Inferior parietal cortex (tissue), 1 donor: ENCODE data around the gene MYH11.
"Not testable (repeated sequence)": the region's sequence is repeated elsewhere in the genome, so short reads cannot be mapped to it uniquely, and the experiment has no call there.

Experiments
- DNase-seq: peaks from one replicate; pipeline ENCODE4 v3.0.0-alpha.2; 2016; ENCODE audit errors: extremely low spot score

The MYH11 gene

GRCh38 chr16:15876503-15876902 is 19.7 kb upstream of the MYH11 start:
- no peak for DNase-seq

DNA sequence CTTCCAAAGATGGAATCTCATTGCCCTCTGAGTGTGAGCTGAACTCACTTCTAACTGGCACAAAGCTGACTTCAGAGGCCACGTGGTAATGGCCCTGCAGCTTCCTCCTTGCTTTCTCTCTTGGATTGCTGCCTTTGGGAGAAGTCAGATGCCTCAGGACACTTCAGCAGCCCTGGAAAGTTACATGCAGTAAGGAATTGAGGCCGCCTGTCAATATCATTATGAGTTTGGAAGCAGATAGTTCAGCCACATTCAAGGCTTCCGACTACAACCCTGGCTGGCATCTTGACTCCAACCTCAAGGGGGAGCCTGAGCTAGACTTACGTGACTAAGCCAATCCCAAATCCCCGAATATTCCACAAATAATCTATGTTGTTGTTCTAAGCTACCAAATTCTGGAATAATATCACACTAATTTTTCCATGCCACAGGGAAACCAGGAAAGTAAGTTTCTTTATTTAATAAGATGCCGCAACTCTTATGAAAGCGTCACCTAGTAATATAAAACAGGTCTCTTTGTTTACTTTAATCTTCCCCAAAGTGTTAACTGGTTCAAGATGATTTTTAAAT is 18.0 kb upstream of the MYH11 start:
- peak; percentile 64 for DNase-seq

- no peak for DNase-seq
These were observed 16.9 kb upstream of the MYH11 start for GRCh38 chr16:15873737-15874136.

DNA sequence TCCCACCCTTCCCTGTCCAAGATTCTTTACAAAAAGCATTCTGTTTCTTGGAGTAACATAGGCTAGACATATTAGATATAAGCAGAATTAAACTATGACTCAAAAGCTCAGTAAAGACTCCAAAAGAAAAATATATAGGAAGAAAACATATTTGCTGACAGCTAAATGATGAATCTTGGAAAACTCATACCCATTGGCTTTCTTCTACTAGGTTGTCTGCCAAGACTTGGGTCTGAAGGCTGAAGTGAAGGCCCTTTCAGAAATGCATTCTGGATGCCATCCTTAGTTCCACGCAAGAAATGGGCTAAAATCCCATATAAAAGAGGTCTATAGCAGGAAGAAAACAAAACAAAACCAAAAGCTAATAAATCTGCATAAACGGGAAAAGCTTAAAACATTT is 16.5 kb upstream of the MYH11 start:
- DNase-seq = no peak

DNA sequence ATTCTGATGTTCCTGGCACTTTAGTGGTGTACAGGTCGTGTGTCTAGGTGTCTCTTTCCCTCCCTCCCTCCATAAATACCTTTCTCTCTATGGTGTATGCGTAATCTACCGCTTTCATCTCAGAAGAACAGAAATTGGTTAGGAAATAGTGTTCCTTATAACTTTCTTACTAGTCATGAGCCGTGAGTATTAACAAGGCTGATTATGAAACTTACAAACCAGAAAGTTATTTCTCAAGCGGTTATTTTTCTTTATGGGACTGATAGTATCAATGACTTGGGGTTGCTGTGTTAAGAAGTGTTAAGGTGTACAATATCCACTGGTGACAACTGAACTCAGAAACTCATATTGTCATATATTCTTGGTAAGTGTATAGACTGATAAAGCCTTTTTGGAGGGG is 13.2 kb upstream of the MYH11 start:
- DNase-seq = no peak

- DNase-seq = no peak
These were observed 9.6 kb upstream of the MYH11 start for GRCh38 chr16:15866451-15866850.

DNA sequence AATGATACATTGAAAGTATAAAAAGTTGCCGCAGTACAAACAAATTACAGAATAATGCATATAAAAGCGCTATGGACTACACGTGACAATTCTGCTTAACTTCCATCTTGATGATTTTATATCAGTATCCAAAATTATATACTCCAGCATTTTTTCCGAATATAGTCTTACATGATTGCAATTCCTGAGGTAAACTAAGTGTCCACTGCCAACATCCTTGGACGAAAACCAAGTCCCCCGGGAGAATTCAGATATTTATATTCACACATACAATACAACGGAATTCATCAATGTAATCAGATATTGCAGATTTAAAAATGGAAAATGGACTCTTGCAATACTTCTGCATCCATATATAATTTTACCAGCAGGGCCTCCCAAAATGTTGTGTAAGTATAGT is 8.9 kb upstream of the MYH11 start:
- no peak for DNase-seq

GRCh38 chr16:15864939-15865338 is 8.1 kb upstream of the MYH11 start:
- no peak for DNase-seq

- DNase-seq = no peak
These were observed 5.2 kb upstream of the MYH11 start for GRCh38 chr16:15861996-15862395.

GRCh38 chr16:15858921-15859668 is 2.3 kb upstream of the MYH11 start:
- DNase-seq = no peak

GRCh38 chr16:15857724-15858560 is 1.1 kb upstream of the MYH11 start:
- DNase-seq = no peak

DNA sequence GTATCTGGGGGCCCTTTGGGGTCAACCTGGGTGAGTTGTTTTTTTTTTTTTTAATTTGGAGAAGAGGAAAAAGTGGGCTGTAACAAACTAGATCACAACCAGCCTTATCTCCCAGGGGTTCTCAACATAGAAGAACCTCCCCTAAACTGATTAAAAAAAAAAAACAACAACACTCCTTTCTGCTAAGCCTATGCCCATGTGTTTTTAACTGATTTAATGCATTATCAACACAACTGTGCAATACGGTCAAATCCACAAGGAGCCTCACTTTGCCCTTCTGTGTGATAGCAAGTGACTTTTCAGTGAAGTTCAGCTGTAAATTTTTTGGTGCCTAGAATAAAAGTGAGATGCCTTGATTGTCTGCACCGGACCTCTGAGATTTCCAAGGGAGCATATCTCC is 646 bp downstream of the MYH11 start:
- no peak for DNase-seq

GRCh38 chr16:15855704-15856003 is 1.2 kb downstream of the MYH11 start:
- DNase-seq = no peak

- DNase-seq = no peak
These were observed 1.7 kb downstream of the MYH11 start for GRCh38 chr16:15854906-15855703.

- no peak for DNase-seq
These were observed 2.8 kb downstream of the MYH11 start for GRCh38 chr16:15854061-15854460.

GRCh38 chr16:15853021-15853420 is 3.8 kb downstream of the MYH11 start:
- DNase-seq = no peak

- not testable (repeated sequence) for DNase-seq
These were observed 6.3 kb downstream of the MYH11 start for GRCh38 chr16:15850555-15850954.

DNA sequence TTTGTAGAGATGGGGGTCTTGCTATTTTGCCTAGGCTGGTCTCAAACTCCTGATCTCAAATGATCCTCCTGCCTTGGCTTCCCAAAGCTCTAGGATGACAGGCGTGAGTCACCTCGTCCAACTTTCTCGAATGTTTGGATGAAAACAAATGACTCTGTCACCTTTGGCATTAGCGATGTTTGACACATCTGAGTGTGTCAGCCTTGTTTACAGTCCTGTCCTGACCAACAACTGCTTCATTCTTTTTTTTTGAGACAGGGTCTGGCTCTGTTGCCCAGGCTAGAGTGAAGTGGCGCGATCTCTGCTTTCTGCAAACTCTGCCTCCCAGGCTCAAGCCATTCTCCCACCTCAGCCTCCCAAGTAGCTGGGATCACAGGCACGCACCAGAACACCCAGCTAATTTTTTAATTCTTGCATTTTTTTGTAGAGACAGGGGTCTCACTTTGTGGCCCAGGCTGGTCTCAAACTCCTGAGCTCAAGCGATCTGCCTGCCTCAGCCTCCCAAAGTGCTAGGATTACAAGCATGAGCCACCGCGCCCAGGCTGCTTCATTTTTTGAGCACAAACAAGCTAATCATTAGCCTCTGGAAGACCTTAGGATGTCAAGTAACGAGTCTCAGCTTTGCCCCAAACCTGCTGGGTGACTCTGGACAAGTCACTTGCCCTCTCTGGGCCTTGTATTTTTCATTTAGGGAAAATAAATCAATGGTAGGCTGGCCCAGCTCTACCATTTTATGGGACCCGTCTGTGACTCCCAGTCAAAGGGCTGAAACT is 7.4 kb downstream of the MYH11 start:
- no peak for DNase-seq

DNA sequence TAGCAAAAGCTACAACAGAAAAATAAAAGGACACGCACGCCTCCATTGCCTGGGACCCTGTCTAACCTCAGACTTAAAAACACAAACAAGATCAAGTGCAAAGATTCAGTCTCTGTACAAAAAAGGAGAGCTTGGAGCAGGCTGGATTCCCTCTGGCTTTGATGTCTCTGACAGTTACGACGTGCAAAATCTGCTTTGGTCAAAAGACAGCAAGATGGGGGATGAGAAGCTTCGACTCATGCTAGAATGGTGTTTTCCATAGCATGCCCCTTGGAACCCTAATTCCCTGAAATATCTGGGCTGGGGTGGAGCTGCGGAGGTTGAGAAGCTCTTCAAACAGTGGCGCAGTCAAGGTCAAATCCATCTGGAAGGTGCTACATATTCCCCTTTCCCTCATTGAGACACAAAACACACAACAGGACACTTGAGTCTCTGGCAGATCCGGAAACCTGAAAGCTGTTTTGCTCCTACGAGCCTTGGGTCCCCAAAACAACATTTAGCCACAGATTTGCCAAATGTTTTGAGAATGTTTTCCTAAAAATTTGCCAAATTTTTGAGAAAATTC is 9.1 kb downstream of the MYH11 start:
- no peak for DNase-seq

- no peak for DNase-seq
These were observed 10.3 kb downstream of the MYH11 start for GRCh38 chr16:15846510-15846909.

- DNase-seq = no peak
These were observed 13.1 kb downstream of the MYH11 start for GRCh38 chr16:15843635-15844279.
